HFFc6 (cell line): ENCODE measurements around the gene BPIFB2. TPM values are rescaled to one million over a fixed set of nuclear protein-coding genes. Genes with fewer than 3 reads are reported as not detected.

Source experiments
- DNase-seq: peaks from one replicate; pipeline ENCODE4 v3.0.0-alpha.2; 2018
- H3K27ac Mint-ChIP-seq: 2 replicates; pipeline ENCODE4 v1.8.0; 2020; ENCODE audit warnings: mild to moderate bottlenecking, mixed read lengths
- H3K27me3 Mint-ChIP-seq: 2 replicates; pipeline ENCODE4 v1.8.0; 2021; ENCODE audit warnings: mild to moderate bottlenecking, moderate library complexity, mixed read lengths; ENCODE audit not compliant: insufficient read depth
- H3K36me3 Mint-ChIP-seq: 2 replicates; pipeline ENCODE4 v1.8.0; 2021; ENCODE audit warnings: low read depth, mixed read lengths
- H3K4me1 Mint-ChIP-seq: 2 replicates; pipeline ENCODE4 v1.8.0; 2020; ENCODE audit warnings: low read depth, mixed read lengths
- H3K4me3 Mint-ChIP-seq: 2 replicates; pipeline ENCODE4 v1.8.0; 2020; ENCODE audit warnings: mild to moderate bottlenecking, moderate library complexity, mixed read lengths
- H3K9me3 Mint-ChIP-seq: 2 replicates; pipeline ENCODE4 v1.8.0; 2020; ENCODE audit warnings: mild to moderate bottlenecking, mixed read lengths
- total RNA-seq, 6 experiments: library from RNA; stranded (reverse); fragmentation: NEBNext Ultra II Directional; extraction: Animal tissue kit (Norgen Biotek cat#: 25700); gene quantifications; 2 replicates in 1 of 6; 3 replicates in 5 of 6; pipeline ENCODE4 v1.2.3, GENCODE V29; 2021
- TF ChIP-seq, protein P1 (sequence below): fragments of 200-600 bp; sonication (generic); IDR thresholded peaks from 2 replicates; pipeline ENCODE4 v1.5.0; 2021; ENCODE audit warnings: antibody characterized with exemption, mild to moderate bottlenecking

The BPIFB2 gene
- total RNA-seq, 6 experiments from 2014 or later: not detected

DNA sequence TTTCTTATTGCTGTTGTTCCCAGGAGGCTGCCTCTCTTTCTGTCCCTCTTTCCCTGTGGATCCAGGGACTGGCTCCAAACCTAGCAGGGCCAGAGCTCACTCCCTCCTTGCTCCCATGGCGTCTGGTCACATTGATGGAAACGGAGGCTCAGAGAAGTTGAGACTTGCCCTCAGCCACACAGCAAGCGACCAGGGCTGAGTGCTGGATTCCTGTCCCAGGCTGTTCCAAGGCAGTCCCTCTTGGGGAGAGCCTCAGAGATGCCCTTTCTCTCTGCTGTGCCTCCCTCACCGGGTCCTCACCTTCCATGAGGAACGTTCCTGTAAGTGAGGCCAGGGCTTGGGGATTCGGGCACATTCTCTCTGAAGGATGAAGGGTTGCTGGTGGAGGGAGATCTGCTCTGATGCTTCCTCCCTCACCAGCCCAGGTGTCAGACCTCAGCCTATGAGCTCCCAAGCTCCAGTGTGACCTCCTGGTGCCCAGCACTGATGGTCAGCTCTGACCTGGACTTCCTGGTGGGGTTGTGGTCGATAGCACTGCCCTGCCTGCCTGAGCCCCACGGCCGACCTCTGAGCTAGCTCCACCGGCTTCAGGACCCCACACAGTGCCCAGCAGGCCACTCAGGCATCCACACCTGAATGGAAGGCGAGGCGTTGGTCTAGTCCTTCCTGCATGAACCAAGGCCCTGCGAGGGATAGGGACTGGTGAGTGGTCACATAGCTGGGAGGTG is 30.1 kb upstream of the BPIFB2 start:
- no peak overlapping the region for H3K4me3 Mint-ChIP-seq
- H3K9me3 Mint-ChIP-seq: peaks cover 5% of the 10 kb centered on the region; the same call in 1 of the 2 replicates
- H3K27me3 Mint-ChIP-seq: peaks cover 40% of the 10 kb centered on the region
- H3K4me1 Mint-ChIP-seq: peaks cover 6% of the 10 kb centered on the region; the same call in 1 of the 2 replicates
- no peak overlapping the region for H3K27ac Mint-ChIP-seq
- DNase-seq: no peak
- H3K36me3 Mint-ChIP-seq: no peaks in the 10 kb centered on the region
- TF ChIP-seq, protein P1, sequence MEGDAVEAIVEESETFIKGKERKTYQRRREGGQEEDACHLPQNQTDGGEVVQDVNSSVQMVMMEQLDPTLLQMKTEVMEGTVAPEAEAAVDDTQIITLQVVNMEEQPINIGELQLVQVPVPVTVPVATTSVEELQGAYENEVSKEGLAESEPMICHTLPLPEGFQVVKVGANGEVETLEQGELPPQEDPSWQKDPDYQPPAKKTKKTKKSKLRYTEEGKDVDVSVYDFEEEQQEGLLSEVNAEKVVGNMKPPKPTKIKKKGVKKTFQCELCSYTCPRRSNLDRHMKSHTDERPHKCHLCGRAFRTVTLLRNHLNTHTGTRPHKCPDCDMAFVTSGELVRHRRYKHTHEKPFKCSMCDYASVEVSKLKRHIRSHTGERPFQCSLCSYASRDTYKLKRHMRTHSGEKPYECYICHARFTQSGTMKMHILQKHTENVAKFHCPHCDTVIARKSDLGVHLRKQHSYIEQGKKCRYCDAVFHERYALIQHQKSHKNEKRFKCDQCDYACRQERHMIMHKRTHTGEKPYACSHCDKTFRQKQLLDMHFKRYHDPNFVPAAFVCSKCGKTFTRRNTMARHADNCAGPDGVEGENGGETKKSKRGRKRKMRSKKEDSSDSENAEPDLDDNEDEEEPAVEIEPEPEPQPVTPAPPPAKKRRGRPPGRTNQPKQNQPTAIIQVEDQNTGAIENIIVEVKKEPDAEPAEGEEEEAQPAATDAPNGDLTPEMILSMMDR: no peak

GRCh38 chr20:32978009-32978335 is 29.5 kb upstream of the BPIFB2 start:
- Mint-ChIP-seq H3K27ac (no peak overlapping the region), H3K4me3 (no peak overlapping the region), H3K4me1 (peaks cover 6% of the 10 kb centered on the region; the same call in 1 of the 2 replicates)

GRCh38 chr20:32979201-32979998 is 28.1 kb upstream of the BPIFB2 start:
- H3K27ac Mint-ChIP-seq: no peak overlapping the region
- no peak overlapping the region for H3K4me3 Mint-ChIP-seq
- H3K36me3 Mint-ChIP-seq: no peaks in the 10 kb centered on the region
- peaks cover 34% of the 10 kb centered on the region for H3K27me3 Mint-ChIP-seq
- H3K9me3 Mint-ChIP-seq: peaks cover 5% of the 10 kb centered on the region; the same call in 1 of the 2 replicates
- DNase-seq: no peak
- TF ChIP-seq, protein P1: no peak
- peaks cover 6% of the 10 kb centered on the region; the same call in 1 of the 2 replicates for H3K4me1 Mint-ChIP-seq

More at GRCh38 chr20:32978009-32978335, 29.5 kb upstream of the BPIFB2 start:
- Mint-ChIP-seq H3K9me3 (peaks cover 5% of the 10 kb centered on the region; the same call in 1 of the 2 replicates), H3K27me3 (peaks cover 40% of the 10 kb centered on the region), H3K36me3 (no peaks in the 10 kb centered on the region)
- TF ChIP-seq, protein P1: no peak
- DNase-seq: no peak

DNA sequence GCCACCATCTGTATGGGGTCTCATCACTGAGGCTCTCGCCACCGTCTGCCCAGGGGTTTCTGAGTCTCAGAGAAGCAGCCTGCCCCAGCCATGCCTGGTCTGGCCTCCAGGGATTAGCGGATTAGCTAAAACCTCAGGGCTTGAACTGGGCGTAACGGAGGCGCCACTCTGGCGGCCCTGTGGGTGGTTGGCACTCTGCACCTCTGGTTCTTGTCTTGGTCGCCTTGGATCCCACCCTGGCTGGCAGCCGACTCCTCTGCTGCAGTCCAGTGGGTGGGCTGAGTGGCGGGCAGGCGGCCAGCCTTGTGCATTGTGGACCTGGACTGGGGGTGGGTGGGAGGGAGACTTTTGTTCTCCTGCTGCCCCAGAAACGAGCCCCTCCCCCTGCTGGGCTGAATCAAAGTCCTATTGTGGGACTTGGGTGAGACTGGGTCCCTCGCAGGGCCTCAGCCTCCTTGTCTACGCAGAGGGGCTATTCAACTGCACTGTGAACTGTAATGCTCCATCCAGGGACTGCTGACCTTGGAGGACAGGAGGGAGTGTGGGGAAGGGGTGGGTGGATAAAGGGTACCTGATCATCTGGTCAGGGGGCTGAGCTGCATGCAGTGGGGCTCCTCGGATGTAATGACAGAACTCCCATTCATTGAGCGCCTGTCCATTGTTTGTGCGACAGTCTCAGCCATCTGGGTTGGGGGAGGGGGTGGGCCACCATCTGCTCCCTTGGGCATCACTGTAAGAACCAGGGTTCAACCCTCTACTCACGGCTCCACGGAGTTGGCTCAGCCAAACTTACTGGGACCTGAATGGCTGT is 27.2 kb upstream of the BPIFB2 start:
- TF ChIP-seq, protein P1: no peak
- H3K27me3 Mint-ChIP-seq: peaks cover 30% of the 10 kb centered on the region
- peaks cover 6% of the 10 kb centered on the region; the same call in 1 of the 2 replicates for H3K4me1 Mint-ChIP-seq
- H3K27ac Mint-ChIP-seq: no peak overlapping the region
- no peak for DNase-seq
- no peaks in the 10 kb centered on the region for H3K36me3 Mint-ChIP-seq
- peaks cover 5% of the 10 kb centered on the region; the same call in 1 of the 2 replicates for H3K9me3 Mint-ChIP-seq
- H3K4me3 Mint-ChIP-seq: no peak overlapping the region

- H3K27me3 Mint-ChIP-seq: peaks cover 33% of the 10 kb centered on the region
- H3K27ac Mint-ChIP-seq: no peak overlapping the region
- no peaks in the 10 kb centered on the region for H3K36me3 Mint-ChIP-seq
- no peak overlapping the region for H3K4me3 Mint-ChIP-seq
- no peak for DNase-seq
- H3K9me3 Mint-ChIP-seq: peaks cover 5% of the 10 kb centered on the region; the same call in 1 of the 2 replicates
- TF ChIP-seq, protein P1: no peak
- H3K4me1 Mint-ChIP-seq: peaks cover 6% of the 10 kb centered on the region; the same call in 1 of the 2 replicates
Observed at GRCh38 chr20:32980990-32981389, 26.5 kb upstream of the BPIFB2 start.
